ENCODE results near the gene MCF2L. TPM values are rescaled to one million over a fixed set of nuclear protein-coding genes. Genes with fewer than 3 reads are reported as not detected.

The MCF2L gene
- total RNA-seq, 4 donors from 2014 or later, result 62.1 to 186 (median 91.3) TPM

DNA sequence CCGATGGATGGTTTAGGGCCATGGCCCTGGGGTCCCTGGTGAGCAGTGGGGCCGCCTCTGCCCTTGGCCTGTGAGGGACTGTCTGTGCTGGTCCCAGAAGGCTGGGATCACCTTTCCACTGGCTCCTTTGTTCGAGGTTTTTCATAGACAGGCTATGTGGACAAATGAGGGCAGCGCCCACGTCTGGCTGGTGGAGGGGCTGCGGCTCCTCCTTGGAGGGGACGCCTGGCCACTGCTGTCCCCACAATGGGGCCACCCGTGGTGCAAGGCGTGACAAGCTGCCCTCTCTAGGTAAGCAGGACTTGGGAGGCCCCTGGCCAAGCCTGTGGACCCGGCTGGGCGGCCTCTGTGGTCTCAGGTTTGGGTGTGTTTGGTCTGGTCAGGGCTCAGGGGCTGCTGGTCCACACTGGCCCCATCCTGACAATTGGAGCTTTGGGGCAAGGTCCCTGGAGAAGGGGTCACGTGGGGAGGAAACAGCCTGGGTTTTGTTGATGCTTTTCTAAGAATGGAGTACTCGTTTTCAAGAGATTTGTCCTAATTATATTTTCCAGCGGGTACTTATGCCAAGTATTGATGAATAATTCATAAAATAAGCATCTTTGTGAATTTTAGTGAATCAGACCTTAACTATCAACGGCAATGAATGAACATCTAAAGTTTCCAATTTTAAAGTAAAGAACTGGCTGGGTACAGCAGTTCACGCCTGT is 33.3 kb downstream of the MCF2L start:
- peaks cover 14% of the 10 kb centered on the region for H3K27me3 ChIP-seq
- peak overlapping the region in 2 of 4 donors; percentile 29 to 30 for H3K4me3 ChIP-seq
- no peak for TF ChIP-seq POLR2A (IDR thresholded peaks at IDR 0.05)
- no peak for TF ChIP-seq POLR2AphosphoS5 (IDR thresholded peaks at IDR 0.05)
- TF ChIP-seq EP300 (IDR thresholded peaks at IDR 0.05; ENCODE audit: low read depth), result no peak
- TF ChIP-seq, protein P1, sequence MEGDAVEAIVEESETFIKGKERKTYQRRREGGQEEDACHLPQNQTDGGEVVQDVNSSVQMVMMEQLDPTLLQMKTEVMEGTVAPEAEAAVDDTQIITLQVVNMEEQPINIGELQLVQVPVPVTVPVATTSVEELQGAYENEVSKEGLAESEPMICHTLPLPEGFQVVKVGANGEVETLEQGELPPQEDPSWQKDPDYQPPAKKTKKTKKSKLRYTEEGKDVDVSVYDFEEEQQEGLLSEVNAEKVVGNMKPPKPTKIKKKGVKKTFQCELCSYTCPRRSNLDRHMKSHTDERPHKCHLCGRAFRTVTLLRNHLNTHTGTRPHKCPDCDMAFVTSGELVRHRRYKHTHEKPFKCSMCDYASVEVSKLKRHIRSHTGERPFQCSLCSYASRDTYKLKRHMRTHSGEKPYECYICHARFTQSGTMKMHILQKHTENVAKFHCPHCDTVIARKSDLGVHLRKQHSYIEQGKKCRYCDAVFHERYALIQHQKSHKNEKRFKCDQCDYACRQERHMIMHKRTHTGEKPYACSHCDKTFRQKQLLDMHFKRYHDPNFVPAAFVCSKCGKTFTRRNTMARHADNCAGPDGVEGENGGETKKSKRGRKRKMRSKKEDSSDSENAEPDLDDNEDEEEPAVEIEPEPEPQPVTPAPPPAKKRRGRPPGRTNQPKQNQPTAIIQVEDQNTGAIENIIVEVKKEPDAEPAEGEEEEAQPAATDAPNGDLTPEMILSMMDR (IDR thresholded peaks at IDR 0.05), result peak in 4 of 5 experiments; percentile 35 to 55 (median 41)
- DNase-seq, result peak; percentile 32
- 43 to 73% methylated on average over 4 to 14 of the region's 16 CpGs for WGBS, 2 donors (ENCODE audit: low coverage in 1 of 2)
- H3K4me1 ChIP-seq, result peaks cover 15 to 36% (median 30%) of the 10 kb centered on the region in 4 donors
- H3K36me3 ChIP-seq, result no peaks in the 10 kb centered on the region
- in situ Hi-C loops (cut with MboI; ENCODE audit: low pct_ligation_motif_present in 1 of 4, low pct_unique_long_range_greater_than_20kb in 1 of 4, low sequenced_read_pairs in 3 of 4) (no loop called here), intact Hi-C loops (cut with DNase I; ENCODE audit: low total_unique reads) (no loop called here)
- H3K27ac ChIP-seq, result peak overlapping the region in 3 of 4 donors; percentile 2 to 60 (median 47)
- no peaks in the 10 kb centered on the region for H3K9me3 ChIP-seq

DNA sequence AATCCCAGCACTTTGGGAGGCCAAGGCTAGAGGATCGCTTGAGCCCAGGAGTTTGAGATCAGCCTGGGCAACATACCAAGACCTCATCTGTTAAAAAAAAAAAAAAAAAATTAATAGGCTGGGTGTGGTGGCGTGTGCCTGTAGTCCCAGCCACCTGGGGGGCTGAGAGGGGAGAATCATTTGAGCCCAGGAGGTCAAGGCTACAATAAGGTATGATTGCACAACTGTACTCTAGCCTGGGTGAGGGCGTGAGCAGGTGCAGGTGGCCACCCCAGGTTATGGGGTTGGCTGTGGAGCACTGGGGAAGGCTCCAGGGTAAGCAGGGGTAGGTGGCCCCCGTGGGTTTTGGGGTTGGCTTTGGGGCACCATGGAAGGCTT is 33.9 kb downstream of the MCF2L start:
- intact Hi-C loops (cut with DNase I; ENCODE audit: low total_unique reads), result no loop called here
- no peak for TF ChIP-seq EP300 (IDR thresholded peaks at IDR 0.05; ENCODE audit: low read depth)
- no peak for TF ChIP-seq POLR2A (IDR thresholded peaks at IDR 0.05)
- TF ChIP-seq POLR2AphosphoS5 (IDR thresholded peaks at IDR 0.05), result no peak
- TF ChIP-seq, protein P1 (IDR thresholded peaks at IDR 0.05), result no peak
- Histone ChIP-seq H3K27me3 (peaks cover 14% of the 10 kb centered on the region), H3K36me3 (no peaks in the 10 kb centered on the region), H3K4me1 (peaks cover 11 to 30% (median 24%) of the 10 kb centered on the region in 4 donors), H3K9me3 (no peaks in the 10 kb centered on the region), H3K27ac (no peak overlapping the region), H3K4me3 (no peak overlapping the region)
- DNase-seq, result no peak
- in situ Hi-C loops (cut with MboI; ENCODE audit: low pct_ligation_motif_present in 1 of 4, low pct_unique_long_range_greater_than_20kb in 1 of 4, low sequenced_read_pairs in 3 of 4), result no loop called here
- 73 to 80% methylated on average over 1 to 4 of the region's 4 CpGs for WGBS, 2 donors (ENCODE audit: low coverage in 1 of 2)

DNA sequence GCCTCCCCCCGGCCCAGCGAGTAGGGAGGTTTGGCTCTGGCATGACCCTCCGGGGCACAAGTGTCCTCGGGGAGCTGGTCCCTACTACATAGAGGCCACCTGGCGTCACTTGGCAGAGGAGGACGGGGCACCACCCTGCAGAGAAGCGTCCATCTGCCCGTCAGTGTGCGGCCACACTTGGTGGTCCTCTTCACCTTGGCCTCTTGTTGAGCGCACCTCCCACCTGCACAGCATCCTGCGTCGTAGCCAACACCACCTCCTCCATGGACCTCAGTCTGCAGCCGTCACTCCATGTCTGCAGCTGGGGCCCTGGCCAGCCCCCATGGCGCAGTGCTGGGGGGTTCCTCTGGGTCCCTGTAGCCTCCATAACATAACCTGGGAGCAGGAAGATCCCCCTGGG is 35.1 kb downstream of the MCF2L start:
- no peak for DNase-seq
- Histone ChIP-seq H3K4me1 (peaks cover 6 to 18% (median 14%) of the 10 kb centered on the region in 4 donors), H3K27ac (no peak overlapping the region), H3K4me3 (no peak overlapping the region), H3K27me3 (peaks cover 14% of the 10 kb centered on the region), H3K36me3 (no peaks in the 10 kb centered on the region), H3K9me3 (no peaks in the 10 kb centered on the region)
- 93% methylated on average over 11 of the region's 14 CpGs; no CpG with 5 or more reads in 1 of the 2 donors for WGBS, 2 donors (ENCODE audit: low coverage in 1 of 2)
- in situ Hi-C loops (cut with MboI; ENCODE audit: low pct_ligation_motif_present in 1 of 4, low pct_unique_long_range_greater_than_20kb in 1 of 4, low sequenced_read_pairs in 3 of 4) (no loop called here), intact Hi-C loops (cut with DNase I; ENCODE audit: low total_unique reads) (no loop called here)
- TF ChIP-seq EP300 (IDR thresholded peaks at IDR 0.05; ENCODE audit: low read depth) (no peak), POLR2AphosphoS5 (IDR thresholded peaks at IDR 0.05) (no peak), POLR2A (IDR thresholded peaks at IDR 0.05) (no peak)
- TF ChIP-seq, protein P1 (IDR thresholded peaks at IDR 0.05), result no peak

DNA sequence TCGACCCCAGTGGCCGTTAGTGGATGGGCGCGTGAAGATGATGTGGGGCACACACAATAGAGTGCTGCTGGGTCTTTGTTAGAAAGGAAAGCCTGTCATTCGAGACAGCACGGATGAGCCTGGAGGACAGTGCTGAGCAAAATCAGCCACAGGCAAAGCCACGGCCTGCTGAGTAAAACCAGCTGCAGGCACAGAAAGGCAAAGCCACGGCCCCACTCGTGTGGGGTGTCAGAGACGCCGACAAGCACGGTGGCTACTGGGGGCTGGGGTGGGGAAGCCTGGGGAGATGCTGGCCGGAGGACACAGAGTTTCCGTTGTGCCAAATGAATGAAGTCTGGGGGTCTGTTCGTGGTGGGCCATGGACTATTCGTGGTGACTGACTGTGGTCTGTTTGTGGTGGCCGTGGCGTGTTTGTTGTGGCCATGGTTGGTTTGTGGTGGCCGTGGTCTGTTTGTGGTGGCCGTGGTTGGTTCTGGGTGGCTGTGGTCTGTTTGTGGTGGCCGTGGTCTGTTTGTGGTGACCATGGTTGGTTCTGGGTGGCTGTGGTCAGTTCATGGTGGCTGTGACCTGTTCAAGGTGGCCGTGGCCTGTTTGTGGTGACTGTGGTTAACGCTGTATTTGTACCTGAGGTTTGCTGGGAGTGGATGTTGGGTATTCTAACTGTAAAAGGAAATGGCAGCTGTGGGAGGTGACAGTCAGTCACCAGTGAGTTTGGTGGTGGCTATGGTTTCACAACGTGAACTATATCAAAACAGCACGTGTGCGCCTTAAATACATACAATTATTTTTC is 36.3 kb downstream of the MCF2L start:
- intact Hi-C loops (cut with DNase I; ENCODE audit: low total_unique reads) (no loop called here), in situ Hi-C loops (cut with MboI; ENCODE audit: low pct_ligation_motif_present in 1 of 4, low pct_unique_long_range_greater_than_20kb in 1 of 4, low sequenced_read_pairs in 3 of 4) (no loop called here)
- DNase-seq, result no peak
- Histone ChIP-seq H3K9me3 (no peaks in the 10 kb centered on the region), H3K27ac (no peak overlapping the region), H3K4me3 (no peak overlapping the region), H3K27me3 (peaks cover 14% of the 10 kb centered on the region), H3K4me1 (peaks cover 6 to 17% (median 12%) of the 10 kb centered on the region in 4 donors), H3K36me3 (no peaks in the 10 kb centered on the region)
- 65 to 84% methylated on average over 3 to 26 of the region's 26 CpGs for WGBS, 2 donors (ENCODE audit: low coverage in 1 of 2)
- TF ChIP-seq POLR2A (IDR thresholded peaks at IDR 0.05) (no peak), POLR2AphosphoS5 (IDR thresholded peaks at IDR 0.05) (no peak), EP300 (IDR thresholded peaks at IDR 0.05; ENCODE audit: low read depth) (no peak)
- TF ChIP-seq, protein P1 (IDR thresholded peaks at IDR 0.05), result no peak

Measured in transverse colon (tissue), 4 donors.